NCI-H146 treated with DMSO at 0.1 percent for 48 hours (cell line): ENCODE measurements around the gene VGLL4.
"Not testable (repeated sequence)": the region's sequence is repeated elsewhere in the genome, so short reads cannot be mapped to it uniquely, and the experiment has no call there.

Source experiments
- DNase-seq: peaks from one replicate; lab custom pipeline; 2025; ENCODE audit not compliant: unreplicated experiment; lab: John Stamatoyannopoulos, UW

The VGLL4 gene

GRCh38 chr3:11588338-11588737 lies 55.4 kb downstream of the VGLL4 start:
- no peak for DNase-seq

- DNase-seq, result no peak
Observed at GRCh38 chr3:11587766-11588165, 55.9 kb downstream of the VGLL4 start.

- no peak for DNase-seq
Observed at GRCh38 chr3:11584570-11584969, 59.1 kb downstream of the VGLL4 start.

- no peak for DNase-seq
Observed at GRCh38 chr3:11583638-11584046, 60.1 kb downstream of the VGLL4 start.

GRCh38 chr3:11583235-11583634 lies 60.5 kb downstream of the VGLL4 start:
- DNase-seq, result no peak

- no peak for DNase-seq
Observed at GRCh38 chr3:11582191-11582968, 61.3 kb downstream of the VGLL4 start.

GRCh38 chr3:11581237-11582190 lies 62.2 kb downstream of the VGLL4 start:
- no peak for DNase-seq

GRCh38 chr3:11580645-11581044 lies 63.1 kb downstream of the VGLL4 start:
- DNase-seq, result no peak

GRCh38 chr3:11578169-11578568 lies 65.5 kb downstream of the VGLL4 start:
- no peak for DNase-seq

GRCh38 chr3:11576453-11576852 lies 67.3 kb downstream of the VGLL4 start:
- DNase-seq, result no peak

GRCh38 chr3:11575677-11576076 lies 68.0 kb downstream of the VGLL4 start:
- no peak for DNase-seq

GRCh38 chr3:11574981-11575669 lies 68.6 kb downstream of the VGLL4 start:
- no peak for DNase-seq

GRCh38 chr3:11572660-11573059 lies 71.1 kb downstream of the VGLL4 start:
- not testable (repeated sequence) for DNase-seq

- DNase-seq, result no peak
Observed at GRCh38 chr3:11570789-11571495, 72.8 kb downstream of the VGLL4 start.

- DNase-seq, result no peak
Observed at GRCh38 chr3:11570251-11570650, 73.5 kb downstream of the VGLL4 start.

GRCh38 chr3:11569156-11569741 lies 74.5 kb downstream of the VGLL4 start:
- DNase-seq, result no peak

GRCh38 chr3:11568503-11569155 lies 75.1 kb downstream of the VGLL4 start:
- DNase-seq, result no peak

- DNase-seq, result no peak
Observed at GRCh38 chr3:11567516-11568467, 75.9 kb downstream of the VGLL4 start.

- no peak for DNase-seq
Observed at GRCh38 chr3:11566916-11567315, 76.8 kb downstream of the VGLL4 start.
